HG03196 (cell line): ENCODE data around the gene TM9SF2.
A peak's percentile ranks its signal among the peaks of the same experiment; 100 is the strongest.
"Not testable (repeated sequence)": the region's sequence is repeated elsewhere in the genome, so short reads cannot be mapped to it uniquely, and the experiment has no call there.

Source experiments
- ATAC-seq: cut with Tn5 transposase; IDR thresholded peaks from one replicate; pipeline ENCODE4 v1.9.1; 2021; ENCODE audit not compliant: unreplicated experiment

The TM9SF2 gene, protein sequence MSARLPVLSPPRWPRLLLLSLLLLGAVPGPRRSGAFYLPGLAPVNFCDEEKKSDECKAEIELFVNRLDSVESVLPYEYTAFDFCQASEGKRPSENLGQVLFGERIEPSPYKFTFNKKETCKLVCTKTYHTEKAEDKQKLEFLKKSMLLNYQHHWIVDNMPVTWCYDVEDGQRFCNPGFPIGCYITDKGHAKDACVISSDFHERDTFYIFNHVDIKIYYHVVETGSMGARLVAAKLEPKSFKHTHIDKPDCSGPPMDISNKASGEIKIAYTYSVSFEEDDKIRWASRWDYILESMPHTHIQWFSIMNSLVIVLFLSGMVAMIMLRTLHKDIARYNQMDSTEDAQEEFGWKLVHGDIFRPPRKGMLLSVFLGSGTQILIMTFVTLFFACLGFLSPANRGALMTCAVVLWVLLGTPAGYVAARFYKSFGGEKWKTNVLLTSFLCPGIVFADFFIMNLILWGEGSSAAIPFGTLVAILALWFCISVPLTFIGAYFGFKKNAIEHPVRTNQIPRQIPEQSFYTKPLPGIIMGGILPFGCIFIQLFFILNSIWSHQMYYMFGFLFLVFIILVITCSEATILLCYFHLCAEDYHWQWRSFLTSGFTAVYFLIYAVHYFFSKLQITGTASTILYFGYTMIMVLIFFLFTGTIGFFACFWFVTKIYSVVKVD

DNA sequence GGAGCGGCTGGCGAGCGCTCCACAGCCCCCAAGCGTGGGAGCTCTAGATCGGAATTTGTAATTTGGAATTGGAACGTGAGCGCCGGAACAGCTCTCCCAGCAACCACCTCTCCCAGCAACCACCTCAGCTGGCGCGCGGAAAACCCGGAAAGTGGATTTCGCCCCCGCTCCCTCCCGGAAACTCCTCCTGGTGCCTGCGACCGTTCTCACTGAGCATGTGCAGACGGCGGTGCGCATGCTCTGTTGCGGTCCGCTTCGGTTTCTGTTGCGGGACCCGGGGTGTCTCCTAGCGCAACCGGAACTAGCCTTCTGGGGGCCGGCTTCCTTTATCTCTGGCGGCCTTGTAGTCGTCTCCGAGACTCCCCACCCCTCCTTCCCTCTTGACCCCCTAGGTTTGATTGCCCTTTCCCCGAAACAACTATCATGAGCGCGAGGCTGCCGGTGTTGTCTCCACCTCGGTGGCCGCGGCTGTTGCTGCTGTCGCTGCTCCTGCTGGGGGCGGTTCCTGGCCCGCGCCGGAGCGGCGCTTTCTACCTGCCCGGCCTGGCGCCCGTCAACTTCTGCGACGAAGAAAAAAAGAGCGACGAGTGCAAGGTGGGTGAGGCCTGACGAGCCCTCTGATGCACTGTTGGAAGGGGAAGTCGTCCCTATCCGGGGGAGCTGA is at the start of gene TM9SF2:
TSS of gene TM9SF2 (plus strand) at position 289 of the 664 bp plus-strand sequence. CDS start at position 424, 135 bp downstream.
- ATAC-seq = peak; percentile 58

DNA sequence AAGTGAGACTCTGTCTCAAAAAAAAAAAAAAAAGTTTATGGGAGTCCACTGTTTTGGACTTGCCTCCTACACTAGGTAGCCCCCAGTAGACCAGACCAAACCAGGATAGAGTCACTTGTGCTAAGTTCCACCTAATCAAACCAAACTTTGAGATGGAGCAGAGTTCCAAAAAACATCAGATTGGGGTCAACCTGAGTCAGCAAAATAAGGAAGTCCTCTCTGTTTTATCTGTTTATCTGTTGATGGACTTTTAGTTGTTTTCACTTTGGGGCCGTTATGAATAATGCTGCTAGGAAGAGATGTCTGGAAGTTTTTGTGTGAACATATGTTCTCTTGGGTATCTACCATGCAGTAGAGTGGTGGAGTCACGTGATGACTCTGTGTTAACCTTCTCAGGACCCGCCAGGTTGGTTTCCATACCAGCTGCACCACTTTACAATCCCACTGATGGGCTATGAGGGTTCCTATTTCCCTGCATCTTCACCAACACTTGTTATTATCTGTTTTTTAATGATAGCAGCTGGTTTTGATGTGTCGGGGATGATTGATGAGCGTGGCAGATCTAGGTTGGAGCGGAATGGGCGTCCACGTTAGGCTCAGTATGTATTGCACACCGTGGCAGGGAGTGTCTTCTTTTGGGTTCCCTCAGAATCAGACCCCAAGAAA is 46.6 kb upstream of the TM9SF2 start:
- no peak for ATAC-seq

DNA sequence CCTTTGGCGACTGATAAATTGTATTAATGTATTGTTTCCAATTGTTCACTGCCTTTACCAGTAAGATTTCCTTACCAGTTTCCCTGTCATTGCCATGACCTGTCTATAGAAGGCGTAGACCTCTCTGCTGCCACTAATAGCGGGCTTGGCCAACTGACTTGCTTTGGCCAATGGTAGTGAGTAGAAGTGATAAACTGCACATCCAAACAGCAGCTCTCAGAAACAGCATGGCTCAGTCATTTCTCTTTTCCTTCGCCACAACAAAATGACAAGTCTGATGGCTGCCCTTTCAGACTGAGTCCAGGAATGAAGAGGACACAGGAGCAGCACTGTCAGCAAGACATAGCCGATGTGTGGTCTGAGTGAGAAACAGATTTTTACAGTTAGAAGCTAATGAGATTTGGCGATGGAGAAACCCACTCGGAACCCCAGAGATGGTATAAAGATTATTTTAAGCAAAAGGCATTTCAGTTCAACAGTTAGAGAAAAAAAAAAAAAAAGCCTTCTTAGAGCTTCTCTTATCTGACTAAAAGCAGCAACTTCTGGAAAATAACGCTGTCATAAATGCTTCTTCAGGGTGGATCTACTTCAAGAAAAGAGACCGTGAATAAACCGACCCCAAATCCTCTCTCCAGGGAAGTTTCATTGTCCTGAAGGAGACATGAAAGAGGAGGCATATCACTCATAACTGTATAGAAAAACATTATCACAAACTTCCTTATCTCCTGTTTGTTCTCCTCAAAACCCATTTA is 42.0 kb upstream of the TM9SF2 start:
- ATAC-seq = no peak

DNA sequence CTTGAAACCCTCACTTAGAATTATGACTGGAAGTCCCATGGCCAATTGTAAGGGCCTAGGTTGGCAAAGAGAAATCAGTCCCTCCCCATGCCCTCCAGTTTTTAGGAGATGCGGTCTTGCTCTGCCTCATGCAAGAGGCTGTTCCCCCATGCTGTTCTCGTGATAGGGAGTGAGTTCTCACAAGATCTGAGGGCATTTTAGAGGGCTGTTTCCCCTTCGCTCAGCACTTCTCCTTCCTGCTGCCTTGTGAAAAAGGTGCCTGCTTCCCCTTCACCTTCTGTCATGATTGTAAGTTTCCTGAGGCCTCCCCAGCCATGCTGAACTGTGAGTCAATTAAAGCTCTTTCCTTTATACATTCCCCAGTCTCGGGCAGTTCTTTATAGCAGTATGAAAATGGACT is 40.5 kb upstream of the TM9SF2 start:
- ATAC-seq = not testable (repeated sequence)

DNA sequence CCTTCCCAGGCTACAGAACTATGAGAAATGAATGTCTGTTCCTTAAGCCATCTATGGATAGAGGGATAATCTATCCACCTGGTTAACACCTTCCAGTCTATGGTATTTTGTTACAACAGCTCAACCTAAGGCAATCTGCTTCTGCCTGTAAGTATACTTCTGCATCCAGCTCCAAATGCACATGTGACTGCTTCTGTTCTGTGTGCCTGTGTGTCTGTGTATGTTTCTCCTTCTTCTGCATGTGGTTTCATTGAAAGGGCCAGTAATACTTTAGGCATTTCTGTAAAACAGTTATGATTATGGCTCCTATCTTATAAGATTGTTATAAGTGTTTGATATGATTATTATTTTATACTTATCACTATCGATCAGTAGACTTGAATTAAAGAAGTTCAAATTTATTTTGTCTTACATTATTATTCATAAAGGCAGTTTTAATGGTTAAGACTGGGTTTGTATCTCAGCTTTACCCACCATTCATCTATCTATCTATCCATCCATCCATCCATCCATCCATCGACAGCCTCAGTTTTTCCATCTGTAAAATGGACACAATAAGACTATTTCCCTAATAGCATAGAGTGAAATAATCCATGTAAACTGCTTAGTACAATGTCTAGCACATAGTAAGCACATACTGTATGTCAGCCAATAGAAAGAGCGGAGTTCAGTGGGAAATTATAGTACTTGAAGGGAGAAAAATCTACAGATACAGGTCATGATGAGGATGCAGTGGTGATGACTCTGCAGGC is 37.5 kb upstream of the TM9SF2 start:
- no peak for ATAC-seq

DNA sequence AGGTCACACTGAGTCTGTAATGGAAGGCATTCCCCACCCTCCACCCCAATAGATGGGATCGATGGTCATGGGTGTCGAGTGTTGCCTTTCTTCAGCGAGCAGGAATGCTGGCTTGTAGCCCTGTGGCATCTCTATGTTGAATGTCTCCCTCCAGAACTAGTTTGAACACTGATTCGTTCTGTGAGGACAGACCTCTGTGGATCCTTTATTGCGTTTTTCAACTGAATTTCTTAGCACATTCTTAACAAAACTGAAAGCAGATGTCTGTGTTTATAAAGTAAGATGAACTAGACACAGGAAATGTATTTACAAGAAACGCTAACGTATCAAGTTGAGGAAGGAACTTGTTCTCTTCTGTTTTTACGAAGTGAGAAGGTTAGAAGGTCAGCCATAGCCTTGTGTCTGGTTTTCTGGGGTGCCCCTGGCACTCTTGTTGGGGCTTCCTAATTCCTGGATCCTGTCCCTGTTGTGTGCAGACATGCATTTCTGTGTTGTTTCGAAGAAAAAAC is 36.8 kb upstream of the TM9SF2 start:
- ATAC-seq = no peak

DNA sequence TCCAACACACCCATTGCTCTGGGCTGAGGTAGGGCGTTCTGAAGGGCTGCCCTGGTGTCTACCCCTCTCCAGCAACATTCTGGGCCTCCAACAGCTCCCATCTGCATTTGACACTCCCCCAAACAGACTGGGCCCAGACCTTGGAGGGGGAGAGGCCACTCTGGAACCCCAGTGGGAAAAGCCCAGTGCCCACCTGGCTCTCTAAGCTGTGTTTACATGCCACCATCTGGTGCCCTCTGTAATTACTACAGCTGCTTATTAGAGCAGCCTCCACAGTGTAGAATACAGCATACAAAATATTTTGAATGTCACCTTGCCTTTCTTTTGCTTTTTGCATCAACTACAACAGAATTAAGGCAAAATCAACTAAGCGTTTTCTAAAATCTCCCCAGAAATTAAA is 35.8 kb upstream of the TM9SF2 start:
- ATAC-seq = no peak

DNA sequence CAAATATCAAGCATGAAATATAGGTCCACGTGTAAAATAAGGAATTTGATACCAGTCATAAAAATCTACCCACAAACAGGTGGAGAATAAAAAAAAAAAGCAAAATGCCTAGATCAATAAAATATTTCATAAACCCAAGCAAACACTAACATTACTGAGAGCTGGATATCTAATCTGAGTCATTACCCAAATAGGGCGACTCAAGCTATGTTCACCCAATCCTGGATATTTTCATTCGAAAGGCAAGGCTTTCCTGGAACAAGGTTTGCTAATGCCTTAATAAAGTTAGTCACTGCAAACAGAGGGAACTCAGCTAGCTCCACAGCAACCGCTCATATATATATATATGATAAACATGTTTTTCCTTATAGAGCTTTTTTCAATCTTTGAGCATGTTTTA is 33.5 kb upstream of the TM9SF2 start:
- ATAC-seq = no peak

DNA sequence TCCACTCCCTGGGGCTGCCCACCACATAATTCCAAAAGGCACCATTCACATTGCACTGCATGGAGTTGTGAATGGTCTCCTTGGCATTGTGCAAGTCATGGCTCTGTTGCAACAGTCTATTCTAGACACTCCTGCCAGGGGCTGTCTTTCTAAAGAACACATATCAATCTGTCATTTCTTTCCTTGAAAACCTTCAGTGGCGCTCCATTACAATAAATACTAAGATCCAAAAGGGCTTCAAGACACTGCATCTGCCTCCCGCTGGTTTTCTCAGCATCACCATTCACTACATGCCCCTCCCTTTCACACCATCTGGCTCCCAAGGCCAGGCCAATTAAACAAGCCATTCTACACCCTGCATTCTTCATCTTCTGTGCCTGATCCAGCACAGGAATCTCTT is 32.2 kb upstream of the TM9SF2 start:
- ATAC-seq = no peak

DNA sequence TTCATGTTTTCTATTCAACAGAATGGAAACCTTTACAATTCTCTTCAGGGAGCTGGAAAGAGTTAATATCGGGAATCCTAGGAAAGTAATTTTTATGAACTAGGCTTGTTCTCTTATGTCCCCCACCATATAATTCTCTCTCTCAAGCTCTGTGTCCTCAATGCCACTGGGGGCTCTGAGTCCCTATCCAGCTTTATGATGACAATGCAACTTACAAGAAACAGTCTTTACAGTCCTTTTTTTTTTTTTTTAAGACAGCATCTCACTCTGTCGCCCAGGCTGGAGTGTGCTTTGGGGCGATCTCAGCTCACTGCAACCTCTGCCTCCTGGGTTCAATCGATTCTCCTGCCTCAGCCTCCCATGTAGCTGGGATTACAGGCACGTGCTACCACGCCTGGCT is 31.2 kb upstream of the TM9SF2 start:
- no peak for ATAC-seq

DNA sequence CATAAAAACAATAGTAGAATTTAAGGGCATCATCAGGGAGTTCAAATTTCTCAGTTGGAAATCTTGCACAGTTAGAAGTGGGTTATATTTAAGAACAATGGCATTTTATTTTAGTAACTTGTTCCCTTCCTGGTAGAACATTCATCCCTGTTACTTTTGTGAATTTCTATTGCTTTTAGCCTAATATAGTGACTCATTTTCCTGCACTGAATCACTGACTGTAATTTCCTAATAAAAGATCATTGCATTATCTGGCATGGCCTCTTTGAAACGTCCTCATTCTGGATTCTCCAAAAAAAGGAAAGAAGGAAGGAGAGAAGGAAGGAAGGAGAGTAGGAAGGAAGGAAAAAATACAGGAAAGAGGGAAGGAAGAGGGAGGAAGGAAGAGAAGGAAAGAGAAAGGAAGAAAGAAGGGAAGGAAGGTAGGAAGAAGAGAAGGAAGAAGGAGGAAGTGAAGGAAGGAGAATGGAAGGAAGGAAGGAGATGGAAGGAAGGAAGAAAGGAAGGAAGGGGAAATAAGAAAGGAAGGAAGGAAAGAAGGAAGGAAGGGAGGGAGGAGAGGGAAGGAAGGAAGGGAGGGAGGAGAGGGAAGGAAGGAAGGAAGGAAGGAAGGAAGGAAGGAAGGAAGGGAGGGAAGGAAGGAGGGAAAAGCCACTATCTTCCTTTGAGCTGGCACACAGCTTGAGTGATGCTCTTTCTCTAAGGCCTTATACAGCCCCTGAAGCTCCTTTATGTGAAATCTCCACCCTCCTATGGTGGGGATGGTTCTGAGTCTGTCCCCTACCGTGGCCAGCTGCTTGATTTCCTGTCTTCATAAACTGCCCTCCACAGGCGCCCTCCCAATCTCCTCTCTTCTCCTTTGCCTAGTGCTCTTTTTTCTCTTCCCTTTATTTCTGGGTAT is 29.8 kb upstream of the TM9SF2 start:
- no peak for ATAC-seq

DNA sequence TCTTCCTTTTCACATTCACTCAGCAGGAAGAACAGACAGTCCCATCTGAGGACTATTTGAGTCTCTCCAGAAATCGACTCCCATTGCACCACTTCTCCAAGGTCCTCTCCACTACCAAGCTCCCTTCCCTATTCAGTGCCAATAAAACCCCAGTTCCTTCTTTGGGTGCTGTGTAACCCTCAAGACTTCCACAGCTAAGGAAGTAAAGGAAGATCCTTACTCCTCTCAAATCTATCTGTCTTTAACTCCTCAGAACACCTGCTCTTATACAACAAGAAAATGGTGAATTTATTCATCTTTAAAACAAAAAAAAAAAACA is 29.2 kb upstream of the TM9SF2 start:
- no peak for ATAC-seq

DNA sequence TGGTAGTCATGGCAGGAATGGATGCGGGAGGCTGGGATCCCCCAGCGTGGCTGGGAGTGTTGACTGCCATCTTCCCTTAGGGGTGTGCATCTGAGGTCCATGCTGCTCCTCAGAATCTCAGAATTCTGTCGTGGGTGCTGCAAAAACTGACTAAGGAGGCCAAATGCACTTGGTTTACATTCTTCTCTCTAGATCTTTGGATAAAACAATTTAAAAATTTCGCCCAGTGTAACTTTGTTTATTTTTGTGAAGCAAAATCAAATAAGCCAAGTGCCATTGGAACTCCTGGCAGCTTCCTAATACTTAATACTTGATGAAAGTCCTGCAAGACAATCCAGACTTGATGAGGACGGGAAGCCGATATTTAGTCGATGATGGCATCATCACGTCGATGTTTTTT is 27.8 kb upstream of the TM9SF2 start:
- no peak for ATAC-seq

DNA sequence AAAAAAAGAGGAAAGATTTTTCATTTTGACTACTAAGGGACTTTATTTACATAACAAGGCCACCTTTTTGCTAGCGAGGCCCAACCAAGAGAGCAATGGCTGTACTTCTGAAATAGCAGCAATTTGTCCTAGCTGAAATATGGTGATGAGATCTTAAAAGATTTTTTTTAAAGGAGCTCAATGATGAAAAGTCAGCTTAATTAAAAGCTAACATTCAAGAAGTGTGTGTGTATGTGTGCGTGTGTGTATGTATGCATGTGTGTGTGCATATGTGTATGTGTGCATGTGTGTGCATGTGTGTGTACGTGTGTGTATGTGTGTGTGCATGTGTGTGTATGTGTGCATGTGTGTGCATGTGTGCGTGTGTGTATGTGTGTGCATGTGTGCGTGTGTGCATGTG is 24.6 kb upstream of the TM9SF2 start:
- no peak for ATAC-seq

DNA sequence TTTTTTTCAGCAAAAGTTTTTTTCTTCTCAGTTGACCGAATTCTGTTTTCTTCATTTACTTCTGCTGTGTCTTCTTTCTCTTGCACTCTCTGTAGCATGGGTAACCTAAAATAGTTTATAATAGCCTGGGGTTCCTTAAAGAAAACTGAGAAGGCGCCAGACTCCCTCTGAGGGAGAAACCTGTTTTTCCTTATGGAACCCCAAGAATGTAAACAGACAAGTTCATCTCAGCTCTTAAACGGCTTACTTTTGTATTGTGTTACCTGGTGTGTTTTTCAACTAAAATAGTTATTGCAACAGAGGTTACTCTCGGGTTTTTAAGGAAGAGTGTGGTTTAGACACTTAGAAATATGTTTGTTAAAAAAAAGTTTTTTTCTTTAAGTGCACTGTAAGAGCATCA is 23.8 kb upstream of the TM9SF2 start:
- no peak for ATAC-seq

DNA sequence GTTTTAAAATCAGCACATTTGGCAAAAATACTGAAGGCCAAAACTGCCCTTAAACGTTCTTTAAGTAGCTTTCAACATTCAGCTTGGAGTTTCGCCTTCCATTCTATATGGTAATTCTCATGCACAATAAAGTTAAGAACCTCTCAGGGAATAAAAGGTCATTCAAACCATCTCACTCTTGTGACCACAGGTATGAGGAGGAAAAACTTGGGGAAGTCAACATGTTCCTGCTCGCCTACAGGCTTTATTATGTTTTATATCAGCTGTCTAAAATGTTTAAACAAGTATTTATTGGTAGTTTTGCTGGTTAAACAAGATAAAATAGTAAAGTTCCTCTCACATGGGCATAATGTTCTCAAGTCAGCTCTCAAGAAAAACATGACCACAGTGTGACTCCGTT is 19.9 kb upstream of the TM9SF2 start:
- ATAC-seq = no peak

DNA sequence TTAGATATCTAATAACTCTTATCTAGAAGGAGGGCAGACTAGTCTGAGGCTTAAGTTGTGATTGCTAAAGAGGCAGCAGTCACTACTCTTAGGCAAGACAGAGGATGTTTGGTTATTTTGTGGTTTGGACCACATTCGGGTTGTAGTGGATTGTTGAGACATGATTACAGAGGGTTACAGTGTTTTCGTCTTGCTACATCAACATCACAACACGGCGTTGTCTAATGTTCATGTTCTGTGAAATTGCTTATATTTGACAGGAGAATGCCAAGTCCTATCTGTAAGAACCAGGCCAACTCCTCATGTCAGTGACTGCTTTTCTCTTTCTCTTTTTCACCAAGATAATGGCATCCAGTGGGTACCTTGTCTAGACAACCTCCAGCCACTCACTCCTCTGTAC is 16.8 kb upstream of the TM9SF2 start:
- ATAC-seq = no peak

DNA sequence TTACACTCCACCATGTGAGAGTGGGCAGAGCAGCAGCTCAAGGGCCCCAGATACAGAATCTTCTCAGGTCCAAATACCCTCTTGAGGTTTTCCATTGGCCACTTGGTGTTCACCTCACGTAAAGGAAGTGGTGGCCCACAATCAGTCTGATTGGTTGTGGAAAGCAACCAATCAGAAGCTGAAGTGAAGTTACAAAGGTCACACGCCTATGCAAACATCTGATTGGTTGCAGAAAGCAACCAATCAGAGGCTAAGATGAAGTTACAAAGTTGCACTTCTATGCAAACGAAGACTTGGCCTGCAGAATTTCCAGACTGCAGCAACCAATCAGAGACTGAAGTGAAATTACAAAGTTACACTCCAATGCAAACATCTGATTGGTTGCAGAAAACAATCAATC is 14.3 kb upstream of the TM9SF2 start:
- no peak for ATAC-seq

DNA sequence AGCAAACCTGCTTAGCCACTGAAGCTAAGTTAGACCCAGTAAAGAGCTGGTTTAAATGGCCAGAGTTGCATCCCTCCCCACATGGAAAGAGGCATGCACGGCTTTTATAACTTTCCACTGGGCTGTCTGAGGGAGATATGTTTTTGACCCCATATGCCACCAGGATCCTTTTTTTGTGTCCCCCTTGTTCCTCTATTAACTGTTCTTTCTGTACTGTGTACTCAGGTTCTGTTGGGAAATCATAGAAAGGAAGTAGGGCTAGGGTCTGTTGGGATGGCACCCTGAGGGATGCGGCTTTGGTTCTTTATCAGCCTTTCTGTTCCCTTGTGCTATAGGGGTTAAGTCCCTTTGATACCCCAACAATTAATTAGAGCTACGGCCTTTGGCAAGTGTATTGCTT is 12.2 kb upstream of the TM9SF2 start:
- no peak for ATAC-seq
